Tibial nerve (tissue), 4 donors: Measurements from ENCODE around the gene SMOC1.

ENCODE experiments used
- EP300 ChIP-seq, 2 donors: sonication (generic); formaldehyde crosslinking; IDR thresholded peaks; one replicate each; pipeline ENCODE4 v1.6.1; 2017; ENCODE audit warnings: antibody characterized with exemption in 2 of 2, mild to moderate bottlenecking in 1 of 2
- POLR2A ChIP-seq, 2 donors: fragments of 450-650 bp; IDR thresholded peaks; one replicate each; pipeline ENCODE4 v1.6.1; 2017; ENCODE audit warnings: antibody characterized with exemption in 2 of 2, mild to moderate bottlenecking in 2 of 2, moderate library complexity in 2 of 2
- TF ChIP-seq, protein P1 (sequence below), 5 experiments: fragments of 200-600 bp in 3 of 5; fragments of 450-650 bp in 2 of 5; sonication (generic) in 3 of 5; IDR thresholded peaks; one replicate each; pipeline ENCODE4 v1.5.1; 2016 to 2019; ENCODE audit warnings: antibody characterized with exemption in 5 of 5, mild to moderate bottlenecking in 3 of 5, moderate library complexity in 2 of 5

GRCh38 chr14:69986336-69986735, 107.1 kb downstream of the SMOC1 start:
- TF ChIP-seq, protein P1, sequence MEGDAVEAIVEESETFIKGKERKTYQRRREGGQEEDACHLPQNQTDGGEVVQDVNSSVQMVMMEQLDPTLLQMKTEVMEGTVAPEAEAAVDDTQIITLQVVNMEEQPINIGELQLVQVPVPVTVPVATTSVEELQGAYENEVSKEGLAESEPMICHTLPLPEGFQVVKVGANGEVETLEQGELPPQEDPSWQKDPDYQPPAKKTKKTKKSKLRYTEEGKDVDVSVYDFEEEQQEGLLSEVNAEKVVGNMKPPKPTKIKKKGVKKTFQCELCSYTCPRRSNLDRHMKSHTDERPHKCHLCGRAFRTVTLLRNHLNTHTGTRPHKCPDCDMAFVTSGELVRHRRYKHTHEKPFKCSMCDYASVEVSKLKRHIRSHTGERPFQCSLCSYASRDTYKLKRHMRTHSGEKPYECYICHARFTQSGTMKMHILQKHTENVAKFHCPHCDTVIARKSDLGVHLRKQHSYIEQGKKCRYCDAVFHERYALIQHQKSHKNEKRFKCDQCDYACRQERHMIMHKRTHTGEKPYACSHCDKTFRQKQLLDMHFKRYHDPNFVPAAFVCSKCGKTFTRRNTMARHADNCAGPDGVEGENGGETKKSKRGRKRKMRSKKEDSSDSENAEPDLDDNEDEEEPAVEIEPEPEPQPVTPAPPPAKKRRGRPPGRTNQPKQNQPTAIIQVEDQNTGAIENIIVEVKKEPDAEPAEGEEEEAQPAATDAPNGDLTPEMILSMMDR (IDR thresholded peaks at IDR 0.05) = no peak
- no peak for TF ChIP-seq POLR2A (IDR thresholded peaks at IDR 0.05)
- TF ChIP-seq EP300 (IDR thresholded peaks at IDR 0.05) = no peak
